Neural progenitor cell (in vitro differentiated cells): ENCODE data around the gene WSCD1.

ENCODE experiments used
- CTCF ChIP-seq: fragments of 200-600 bp; sonication (generic); IDR thresholded peaks from 2 replicates; pipeline ENCODE4 v1.5.1; 2017; ENCODE audit warnings: antibody characterized with exemption, mild to moderate bottlenecking
- EZH2phosphoT487 ChIP-seq: fragments of 200-600 bp; sonication (generic); IDR thresholded peaks from 2 replicates; pipeline ENCODE4 v1.6.1; 2017; ENCODE audit warnings: antibody characterized with exemption

- TF ChIP-seq EZH2phosphoT487, result no peak
- TF ChIP-seq CTCF, result no peak
Observed at GRCh38 chr17:6101706-6102105, 31.5 kb downstream of the WSCD1 start.
